ENCODE results near the gene ICA1.

DNA sequence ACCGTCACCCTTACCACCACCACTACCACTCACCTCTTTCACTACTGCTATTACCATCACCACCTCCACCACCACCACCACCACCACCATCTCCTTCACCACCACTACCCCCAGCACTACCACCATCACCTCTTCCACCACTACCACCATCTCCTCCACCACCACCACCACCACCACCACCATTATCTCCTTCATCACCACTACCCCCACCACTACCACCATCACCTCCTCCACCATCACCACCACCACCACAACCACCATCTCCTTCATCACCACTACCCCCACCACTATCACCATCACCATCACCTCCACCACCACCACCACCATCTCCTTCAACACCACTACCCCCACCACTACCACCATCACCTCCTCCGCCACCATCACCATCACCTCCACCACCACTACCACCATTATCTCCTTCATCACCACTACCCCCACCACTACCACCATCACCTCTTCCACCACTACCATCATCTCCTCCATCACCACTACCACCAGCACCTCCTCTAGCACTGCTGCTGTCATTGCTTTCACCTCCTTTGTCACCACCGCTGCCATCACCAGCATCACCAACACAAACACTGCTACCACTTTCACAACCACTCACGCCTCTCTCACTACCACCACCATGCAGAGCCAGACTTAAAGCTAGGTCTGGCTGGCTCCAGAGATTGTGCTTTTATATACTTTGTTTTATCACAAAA, 109.3 kb downstream of the ICA1 start:
- TF ChIP-seq CTCF (IDR thresholded peaks at IDR 0.05; ENCODE audit: low read depth, low read length, poor library complexity, severe bottlenecking) = no peak
- no peak for TF ChIP-seq EZH2phosphoT487 (IDR thresholded peaks at IDR 0.05; ENCODE audit: borderline replicate concordance, low read length)

Measured in DOHH2 (cell line).